ENCODE data around the gene GARIN3.
"Not testable (repeated sequence)": the region's sequence is repeated elsewhere in the genome, so short reads cannot be mapped to it uniquely, and the experiment has no call there.

GARIN3 gene

GRCh38 chr5:157185122-157185521 lies 19.1 kb upstream of the GARIN3 start:
- not testable (repeated sequence) for DNase-seq (ENCODE audit: low read depth)

- no peak for DNase-seq (ENCODE audit: low read depth)
Measured at GRCh38 chr5:157184117-157184670, 18.1 kb upstream of the GARIN3 start.

- no peak for DNase-seq (ENCODE audit: low read depth)
Measured at GRCh38 chr5:157182143-157182757, 16.2 kb upstream of the GARIN3 start.

GRCh38 chr5:157180374-157181264 lies 14.6 kb upstream of the GARIN3 start, which contains the start of gene ITK:
Gene ITK, plus strand, starts transcription at chr5:157180840. Its CDS starts 138 bp downstream, at chr5:157180978.
- DNase-seq (ENCODE audit: low read depth), result no peak

GRCh38 chr5:157178966-157179365 lies 12.9 kb upstream of the GARIN3 start:
- no peak for DNase-seq (ENCODE audit: low read depth)

- DNase-seq (ENCODE audit: low read depth), result no peak
Measured at GRCh38 chr5:157177953-157178352, 11.9 kb upstream of the GARIN3 start.

- no peak for DNase-seq (ENCODE audit: low read depth)
Measured at GRCh38 chr5:157175071-157175612, 9.1 kb upstream of the GARIN3 start.

- DNase-seq (ENCODE audit: low read depth), result no peak
Measured at GRCh38 chr5:157172403-157172802, 6.3 kb upstream of the GARIN3 start.

GRCh38 chr5:157168286-157168685 lies 2.2 kb upstream of the GARIN3 start:
- no peak for DNase-seq (ENCODE audit: low read depth)

GRCh38 chr5:157167214-157167621 lies 1.2 kb upstream of the GARIN3 start:
- peak; percentile 86 for DNase-seq (ENCODE audit: low read depth)

- no peak for DNase-seq (ENCODE audit: low read depth)
Measured at GRCh38 chr5:157165668-157166067, 396 bp downstream of the GARIN3 start.

- DNase-seq (ENCODE audit: low read depth), result no peak
Measured at GRCh38 chr5:157165261-157165660, 803 bp downstream of the GARIN3 start.

- no peak for DNase-seq (ENCODE audit: low read depth)
Measured at GRCh38 chr5:157164521-157164920, 1.5 kb downstream of the GARIN3 start.

GRCh38 chr5:157162919-157163510 lies 3.0 kb downstream of the GARIN3 start:
- no peak for DNase-seq (ENCODE audit: low read depth)

- no peak for DNase-seq (ENCODE audit: low read depth)
Measured at GRCh38 chr5:157161996-157162395, 4.1 kb downstream of the GARIN3 start.

- no peak for DNase-seq (ENCODE audit: low read depth)
Measured at GRCh38 chr5:157160001-157160400, 6.1 kb downstream of the GARIN3 start.

- no peak for DNase-seq (ENCODE audit: low read depth)
Measured at GRCh38 chr5:157159209-157159751, 6.8 kb downstream of the GARIN3 start.

- DNase-seq (ENCODE audit: low read depth), result no peak
Measured at GRCh38 chr5:157157293-157157891, 8.7 kb downstream of the GARIN3 start.

GRCh38 chr5:157155297-157155696 lies 10.8 kb downstream of the GARIN3 start:
- DNase-seq (ENCODE audit: low read depth), result no peak

GRCh38 chr5:157150995-157151394 lies 15.1 kb downstream of the GARIN3 start:
- DNase-seq (ENCODE audit: low read depth), result no peak

GRCh38 chr5:157148734-157149615 lies 17.1 kb downstream of the GARIN3 start:
- DNase-seq (ENCODE audit: low read depth), result peak; percentile 42
